Measurements from ENCODE around the gene PERP.

DNA sequence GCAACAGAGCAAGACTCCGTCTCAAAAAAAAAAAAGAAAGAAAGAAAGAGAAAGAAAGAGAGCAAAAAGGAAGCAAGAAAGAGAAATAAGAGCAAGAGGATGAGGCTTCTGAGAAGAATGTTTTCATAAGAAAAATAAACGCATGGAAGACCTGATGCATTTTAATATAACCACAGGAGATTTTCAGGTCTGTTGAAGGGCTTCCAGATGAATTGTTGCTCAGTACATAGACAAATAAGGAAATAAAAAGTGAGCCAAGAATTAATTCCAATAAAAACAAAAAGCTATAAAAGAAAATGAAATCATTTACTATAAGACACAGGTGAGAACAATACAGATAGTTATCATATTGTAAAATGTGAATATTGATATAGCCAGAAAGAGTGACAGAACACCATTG, 43.5 kb downstream of the PERP start:
- TF ChIP-seq POLR2A (IDR thresholded peaks at IDR 0.05; ENCODE audit: low read length) (no peak), GATA1 (IDR thresholded peaks at IDR 0.05; ENCODE audit: low read depth, low read length) (no peak)

Data from erythroblast (primary cell).